B cell (primary cell): ENCODE results near the gene C6orf89. TPM values are rescaled to one million over a fixed set of nuclear protein-coding genes. Genes with fewer than 3 reads are reported as not detected.
A peak's percentile ranks its signal among the peaks of the same experiment; 100 is the strongest.

Source experiments
- ATAC-seq: fragments of 200-7000 bp; cut with Tn5 transposase; one replicate; pipeline ENCODE4 v1.10.0; 2021; ENCODE audit warnings: low read depth, mild to moderate bottlenecking, moderate number of reproducible peaks, moderate library complexity
- CTCF ChIA-PET: fragments of 350-600 bp; sonication (Branson Sonifier 250); formaldehyde crosslinking; loops from one replicate; lab custom pipeline; 2021; ENCODE audit warnings: antibody characterized with exemption, inconsistent platforms; lab: Charles Lee
- POLR2A ChIA-PET: fragments of 350-600 bp; sonication (Branson Sonifier 250); formaldehyde crosslinking; loops from one replicate; lab custom pipeline; 2021; ENCODE audit warnings: antibody characterized with exemption; lab: Charles Lee
- DNase-seq: peaks from one replicate; pipeline ENCODE4 v3.0.0; 2013
- H2AFZ ChIP-seq: 2 replicates; pipeline ENCODE4 v1.6.1; 2012; ENCODE audit warnings: mild to moderate bottlenecking, low read depth, low read length; ENCODE audit not compliant: insufficient read depth, poor library complexity, severe bottlenecking
- H3K27ac ChIP-seq, 2 donors: 1 replicate in 1 of 2; 2 replicates in 1 of 2; pipeline ENCODE4 v1.5.1; 2012 to 2013; ENCODE audit warnings: low read length in 2 of 2, mild to moderate bottlenecking in 2 of 2, moderate library complexity in 1 of 2
- H3K27me3 ChIP-seq, 4 experiments: fragments of 200-600 bp in 1 of 4; sonication (generic) in 1 of 4; replicated peaks in 1 of 4; 1 replicate in 2 of 4; 2 replicates in 2 of 4; pipeline versions ENCODE4 v1.6.1 to v1.7.0; 2013 to 2016; ENCODE audit warnings: low read length in 3 of 4, mild to moderate bottlenecking in 2 of 4, mixed read lengths in 1 of 4, moderate library complexity in 1 of 4; ENCODE audit not compliant: insufficient read depth in 4 of 4, control insufficient read depth in 3 of 4; ENCODE audit errors: control extremely low read depth in 1 of 4
- H3K36me3 ChIP-seq, 2 experiments: replicated peaks in 1 of 2; 1 replicate in 1 of 2; 2 replicates in 1 of 2; pipeline versions ENCODE4 v1.6.1 to v1.7.1; 2013; ENCODE audit warnings: low read length in 1 of 2; ENCODE audit not compliant: insufficient read depth in 2 of 2, control insufficient read depth in 1 of 2; ENCODE audit errors: control extremely low read depth in 1 of 2, extremely low read depth in 1 of 2
- H3K4me1 ChIP-seq, 2 donors: fragments of 200-600 bp in 1 of 2; sonication (generic) in 1 of 2; 1 replicate in 1 of 2; 2 replicates in 1 of 2; pipeline versions ENCODE4 v1.5.1 to v1.6.1; 2013 to 2017; ENCODE audit warnings: low read length in 2 of 2; ENCODE audit not compliant: control insufficient read depth in 2 of 2, insufficient read depth in 2 of 2
- H3K4me2 ChIP-seq: replicated peaks from 2 replicates; pipeline ENCODE3; 2012; ENCODE audit warnings: mild to moderate bottlenecking, low read depth, low read length; ENCODE audit not compliant: poor library complexity, severe bottlenecking
- H3K4me3 ChIP-seq, 5 experiments: fragments of 200-600 bp in 1 of 5; sonication (generic) in 1 of 5; 1 replicate in 3 of 5; 2 replicates in 2 of 5; pipeline versions ENCODE4 v1.5.1 to v1.7.0; 2011 to 2016; ENCODE audit warnings: low read length in 4 of 5, mild to moderate bottlenecking in 4 of 5, low read depth in 2 of 5, control low read depth in 1 of 5, moderate library complexity in 1 of 5; ENCODE audit not compliant: insufficient read depth in 1 of 5; ENCODE audit errors: control extremely low read depth in 1 of 5, extremely low read depth in 1 of 5
- H3K79me2 ChIP-seq: fragments of 200-600 bp; sonication (generic); one replicate; pipeline ENCODE4 v1.6.0; 2016; ENCODE audit warnings: low read length; ENCODE audit not compliant: control insufficient read depth, insufficient read depth
- H3K9ac ChIP-seq: fragments of 200-600 bp; sonication (generic); 2 replicates; pipeline ENCODE4 v1.6.1; 2017; ENCODE audit warnings: mild to moderate bottlenecking, low read length, moderate library complexity
- H3K9me3 ChIP-seq, 3 donors: one replicate each; pipeline versions ENCODE4 v1.6.1 to v1.7.1; 2013; ENCODE audit warnings: low read length in 2 of 3; ENCODE audit not compliant: control insufficient read depth in 2 of 3, insufficient read depth in 1 of 3; ENCODE audit errors: control extremely low read depth in 1 of 3
- H4K20me1 ChIP-seq: 2 replicates; pipeline ENCODE4 v1.6.0; 2012; ENCODE audit warnings: mild to moderate bottlenecking, low read length; ENCODE audit not compliant: insufficient read depth, control insufficient read depth, poor library complexity, severe bottlenecking
- H3K27ac Mint-ChIP-seq: one replicate; pipeline ENCODE4 v1.8.0; 2021; ENCODE audit warnings: mixed read lengths
- H3K27me3 Mint-ChIP-seq: one replicate; pipeline ENCODE4 v1.8.0; 2021; ENCODE audit warnings: mixed read lengths
- H3K4me1 Mint-ChIP-seq: one replicate; pipeline ENCODE4 v1.8.0; 2021; ENCODE audit warnings: mixed read lengths
- H3K4me3 Mint-ChIP-seq: one replicate; pipeline ENCODE4 v1.8.0; 2021; ENCODE audit warnings: mixed read lengths
- H3K9me3 Mint-ChIP-seq: one replicate; pipeline ENCODE4 v1.8.0; 2022; ENCODE audit warnings: mixed read lengths; ENCODE audit not compliant: insufficient read depth
- EZH2 ChIP-seq: IDR thresholded peaks from 2 replicates; pipeline ENCODE4 v1.6.1; 2012; ENCODE audit warnings: borderline replicate concordance, low read depth, mild to moderate bottlenecking, moderate library complexity, low read length; ENCODE audit not compliant: insufficient read depth, poor library complexity, severe bottlenecking
- WGBS: methylation state at CpG from one replicate; pipeline ENCODE4 v1.1.5; 2013; ENCODE audit warnings: missing lambda C conversion rate; ENCODE audit not compliant: insufficient coverage; 5-methylcytosine and 5-hydroxymethylcytosine counted together
- intact Hi-C: fragments of 100-400 bp; cut with micrococcal nuclease; formaldehyde crosslinking; loops from one replicate; pipeline ENCODE4 v1.10.0; 2022
- polyA plus RNA-seq: library from polyadenylated mRNA; depleted of rRNA; stranded (reverse); fragments of >200 nt; gene quantifications from 2 replicates; pipeline ENCODE4 v1.2.3, GENCODE V29; 2012
- total RNA-seq, 2 donors: library from RNA; stranded (reverse); fragments of 120-200 nt in 1 of 2; gene quantifications; 1 replicate in 1 of 2; 2 replicates in 1 of 2; pipeline versions ENCODE4 v1.2.3 to v1.2.4, GENCODE V29; 2013 to 2022
- TF ChIP-seq, protein P1 (sequence below): fragments of 200-600 bp; IDR thresholded peaks from one replicate; pipeline ENCODE4 v1.8.0; 2022; ENCODE audit warnings: antibody characterized with exemption, mild to moderate bottlenecking

The C6orf89 gene
- total and polyA plus RNA-seq, 2 donors (not counting 1 experiment from before 2014, with no cell fraction given) = 13.0 to 35.3 TPM

DNA sequence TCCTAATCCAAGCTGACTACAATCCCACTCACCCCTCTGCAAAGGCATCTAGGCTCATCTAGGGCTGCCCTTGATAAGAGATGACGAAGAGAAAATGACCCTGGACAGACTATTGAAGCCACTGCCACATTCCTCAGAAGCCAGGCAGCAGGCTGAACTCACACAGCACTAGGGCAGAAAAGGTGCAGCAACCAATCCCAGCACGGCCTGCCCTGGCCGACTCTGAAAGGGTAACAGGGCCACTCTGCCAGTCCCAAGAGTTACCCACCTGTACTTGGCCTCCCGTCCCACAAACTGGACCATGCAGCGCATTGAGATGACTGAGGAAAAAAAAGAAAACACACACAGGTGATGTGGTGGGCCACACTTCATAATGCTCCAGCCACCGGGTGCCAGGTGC is 91.2 kb downstream of the C6orf89 start:
- Histone ChIP-seq H3K4me1 (no peaks in the 10 kb centered on the region), H4K20me1 (peaks cover 67% of the 10 kb centered on the region), H3K36me3 (peaks cover 2 to 87% of the 10 kb centered on the region in 2 experiments), H3K4me2 (no peak overlapping the region), H3K4me3 (no peak overlapping the region), H3K79me2 (peaks cover 41% of the 10 kb centered on the region), H3K9me3 (no peaks in the 10 kb centered on the region), H3K27me3 (no peaks in the 10 kb centered on the region), H3K9ac (no peak overlapping the region), H3K27ac (no peak overlapping the region), H2AFZ (no peak overlapping the region)
- intact Hi-C loops = loop anchor here (1.0 kb wide), 3 partner anchors 30 to 233 kb away; no protein-coding TSS in a partner anchor
- 100% methylated on average over 6 of the region's 6 CpGs for WGBS
- no peak overlapping the region for H3K27ac Mint-ChIP-seq
- DNase-seq (no peak), ATAC-seq (no peak)
- H3K9me3 Mint-ChIP-seq = no peaks in the 10 kb centered on the region
- H3K4me1 Mint-ChIP-seq = peaks cover 31% of the 10 kb centered on the region
- ChIA-PET POLR2A (interaction anchor here (0.5 to 1.4 kb wide), 3 partner anchors 23 to 52 kb away, joined by 3 to 18 read pairs (median 4); no protein-coding TSS in a partner anchor), CTCF (interaction anchor here (0.6 to 9.7 kb wide), 16 partner anchors 9 to 445 kb away, joined by 3 to 223 read pairs (median 6); partner anchors contain the start of gene MTCH1)
- no peak overlapping the region for H3K4me3 Mint-ChIP-seq
- TF ChIP-seq EZH2 = no peak
- TF ChIP-seq, protein P1, sequence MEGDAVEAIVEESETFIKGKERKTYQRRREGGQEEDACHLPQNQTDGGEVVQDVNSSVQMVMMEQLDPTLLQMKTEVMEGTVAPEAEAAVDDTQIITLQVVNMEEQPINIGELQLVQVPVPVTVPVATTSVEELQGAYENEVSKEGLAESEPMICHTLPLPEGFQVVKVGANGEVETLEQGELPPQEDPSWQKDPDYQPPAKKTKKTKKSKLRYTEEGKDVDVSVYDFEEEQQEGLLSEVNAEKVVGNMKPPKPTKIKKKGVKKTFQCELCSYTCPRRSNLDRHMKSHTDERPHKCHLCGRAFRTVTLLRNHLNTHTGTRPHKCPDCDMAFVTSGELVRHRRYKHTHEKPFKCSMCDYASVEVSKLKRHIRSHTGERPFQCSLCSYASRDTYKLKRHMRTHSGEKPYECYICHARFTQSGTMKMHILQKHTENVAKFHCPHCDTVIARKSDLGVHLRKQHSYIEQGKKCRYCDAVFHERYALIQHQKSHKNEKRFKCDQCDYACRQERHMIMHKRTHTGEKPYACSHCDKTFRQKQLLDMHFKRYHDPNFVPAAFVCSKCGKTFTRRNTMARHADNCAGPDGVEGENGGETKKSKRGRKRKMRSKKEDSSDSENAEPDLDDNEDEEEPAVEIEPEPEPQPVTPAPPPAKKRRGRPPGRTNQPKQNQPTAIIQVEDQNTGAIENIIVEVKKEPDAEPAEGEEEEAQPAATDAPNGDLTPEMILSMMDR = no peak
- no peaks in the 10 kb centered on the region for H3K27me3 Mint-ChIP-seq

DNA sequence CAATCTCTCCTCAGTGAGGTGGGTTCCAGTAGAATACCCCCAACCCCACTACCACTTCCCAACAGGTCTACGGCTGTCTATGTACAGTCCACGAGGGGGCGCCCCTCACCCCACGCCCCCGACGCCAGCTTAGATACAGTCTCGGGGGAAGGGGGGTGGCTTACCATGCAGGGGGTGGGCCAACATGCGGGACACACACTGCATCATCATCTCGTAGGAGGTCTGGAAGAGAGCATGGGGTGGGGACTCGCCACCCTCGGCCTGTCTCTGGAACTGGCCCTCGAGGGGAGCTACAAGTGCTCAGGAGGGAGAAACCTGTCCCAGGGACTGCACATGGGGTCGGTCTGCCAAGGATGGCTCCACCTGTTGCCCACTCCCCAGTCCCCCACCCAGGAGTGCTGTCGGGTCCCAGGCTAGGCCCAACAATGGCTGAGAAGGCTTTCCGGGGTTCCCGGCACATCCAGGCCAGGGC is 91.8 kb downstream of the C6orf89 start:
- no peak overlapping the region for H2AFZ ChIP-seq
- H4K20me1 ChIP-seq = peaks cover 71% of the 10 kb centered on the region
- H3K79me2 ChIP-seq = peaks cover 45% of the 10 kb centered on the region
- intact Hi-C loops = loop anchor here (1.0 kb wide), 3 partner anchors 30 to 233 kb away; no protein-coding TSS in a partner anchor
- Mint-ChIP-seq H3K4me1 (peaks cover 34% of the 10 kb centered on the region), H3K27me3 (no peaks in the 10 kb centered on the region), H3K27ac (no peak overlapping the region), H3K4me3 (no peak overlapping the region), H3K9me3 (no peaks in the 10 kb centered on the region)
- no peak overlapping the region for H3K4me2 ChIP-seq
- peak; percentile 69 for DNase-seq
- peaks cover under 1 to 83% of the 10 kb centered on the region in 2 experiments for H3K36me3 ChIP-seq
- TF ChIP-seq, protein P1 = peak; percentile 72
- no peak for TF ChIP-seq EZH2
- H3K4me3 ChIP-seq = no peak overlapping the region
- WGBS = 92% methylated on average over 10 of the region's 16 CpGs
- no peaks in the 10 kb centered on the region for H3K27me3 ChIP-seq
- no peak overlapping the region for H3K27ac ChIP-seq
- no peak overlapping the region for H3K9ac ChIP-seq
- ATAC-seq = peak; percentile 75
- POLR2A ChIA-PET = interaction anchor here (0.6 to 1.4 kb wide), 4 partner anchors 40 to 211 kb away, joined by 3 to 18 read pairs (median 4); no protein-coding TSS in a partner anchor
- H3K9me3 ChIP-seq = no peaks in the 10 kb centered on the region
- H3K4me1 ChIP-seq = no peaks in the 10 kb centered on the region
- CTCF ChIA-PET = interaction anchor here (0.5 to 9.7 kb wide), 28 partner anchors 9 to 335 kb away, joined by 3 to 223 read pairs (median 5); partner anchors contain the start of genes C6orf89, MTCH1, PI16 and PPIL1
